ENCODE data around the gene GGCX. TPM values are rescaled to one million over a fixed set of nuclear protein-coding genes. Genes with fewer than 3 reads are reported as not detected.
A peak's percentile ranks its signal among the peaks of the same experiment; 100 is the strongest.

The GGCX gene
- total and polyA plus RNA-seq, 9 of the 15 experiments (the other 6 are each of a cell fraction or from before 2014, with no cell fraction given) = 14.4 to 47.1 (median 28.1) TPM

DNA sequence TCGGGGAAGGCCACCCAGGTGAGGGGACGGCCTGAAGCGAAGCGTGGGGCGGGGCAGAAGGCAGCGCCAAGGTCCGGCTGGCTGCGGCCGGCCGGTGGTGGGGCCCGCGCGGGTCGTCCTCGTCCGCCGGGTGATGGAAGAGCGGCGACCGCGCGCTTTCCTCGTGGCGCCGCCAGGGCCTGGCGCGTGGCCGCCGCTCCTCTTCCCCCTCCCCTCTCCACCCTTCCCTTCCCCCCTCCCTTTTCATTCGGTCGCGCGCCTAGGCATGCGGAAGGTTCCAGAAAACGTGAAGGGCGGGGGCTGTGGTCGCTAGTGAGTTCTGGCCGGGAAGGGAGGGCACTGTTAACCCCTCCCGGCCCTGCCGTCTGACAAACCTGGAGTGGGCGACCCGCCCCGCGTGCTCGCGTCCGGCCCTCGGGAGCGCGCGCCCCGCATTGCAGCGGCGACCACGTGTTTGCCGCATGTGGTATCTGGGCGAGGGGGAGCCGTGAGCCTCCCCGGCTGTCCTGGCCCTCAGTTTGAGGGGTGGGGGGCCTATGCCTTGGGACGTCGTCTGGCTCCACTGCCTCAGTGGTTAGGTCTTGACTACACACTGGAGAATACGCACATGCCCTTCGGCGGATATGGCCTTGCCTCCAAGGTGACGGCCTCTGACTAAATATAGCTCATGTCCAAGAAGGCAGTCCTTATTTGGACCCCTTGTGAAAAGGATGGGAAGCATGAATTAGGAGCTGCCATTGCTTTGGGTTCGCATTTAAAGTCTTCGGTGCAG is 21.7 kb downstream of the GGCX start (continued):
- TF ChIP-seq ZNF274 (IDR thresholded peaks at IDR 0.05; ENCODE audit: borderline replicate concordance, low read depth, low read length) (0 out of 2 replicates have a peak, but pooled peaks have one; percentile 15), GTF2A2 (tag; IDR thresholded peaks at IDR 0.05) (peak; percentile 91), BRCA1 (IDR thresholded peaks at IDR 0.05) (no peak), BRCA1 (CRISPR knock-in tag; IDR thresholded peaks at IDR 0.05) (0 out of 2 replicates have a peak, but pooled peaks have one; percentile 83), ZNF431 (CRISPR knock-in tag; IDR thresholded peaks at IDR 0.05) (peak; percentile 46; the same call in 1 of the 2 replicates), RBM22 (IDR thresholded peaks at IDR 0.05; ENCODE audit: low read depth, low read length, poor library complexity, severe bottlenecking) (peak; percentile 99), ZNF830 (CRISPR knock-in tag; IDR thresholded peaks at IDR 0.05) (no peak), EP400 (IDR thresholded peaks at IDR 0.05) (peak; percentile 96), HDGF (IDR thresholded peaks at IDR 0.05) (0 out of 2 replicates have a peak, but pooled peaks have one; percentile 21), KAT7 (CRISPR knock-in tag; IDR thresholded peaks at IDR 0.05; ENCODE audit: borderline replicate concordance) (peak; percentile 81), GTF2E2 (tag; IDR thresholded peaks at IDR 0.05) (peak; percentile 60; the same call in 1 of the 2 replicates)
- TF ChIP-seq, protein P1, sequence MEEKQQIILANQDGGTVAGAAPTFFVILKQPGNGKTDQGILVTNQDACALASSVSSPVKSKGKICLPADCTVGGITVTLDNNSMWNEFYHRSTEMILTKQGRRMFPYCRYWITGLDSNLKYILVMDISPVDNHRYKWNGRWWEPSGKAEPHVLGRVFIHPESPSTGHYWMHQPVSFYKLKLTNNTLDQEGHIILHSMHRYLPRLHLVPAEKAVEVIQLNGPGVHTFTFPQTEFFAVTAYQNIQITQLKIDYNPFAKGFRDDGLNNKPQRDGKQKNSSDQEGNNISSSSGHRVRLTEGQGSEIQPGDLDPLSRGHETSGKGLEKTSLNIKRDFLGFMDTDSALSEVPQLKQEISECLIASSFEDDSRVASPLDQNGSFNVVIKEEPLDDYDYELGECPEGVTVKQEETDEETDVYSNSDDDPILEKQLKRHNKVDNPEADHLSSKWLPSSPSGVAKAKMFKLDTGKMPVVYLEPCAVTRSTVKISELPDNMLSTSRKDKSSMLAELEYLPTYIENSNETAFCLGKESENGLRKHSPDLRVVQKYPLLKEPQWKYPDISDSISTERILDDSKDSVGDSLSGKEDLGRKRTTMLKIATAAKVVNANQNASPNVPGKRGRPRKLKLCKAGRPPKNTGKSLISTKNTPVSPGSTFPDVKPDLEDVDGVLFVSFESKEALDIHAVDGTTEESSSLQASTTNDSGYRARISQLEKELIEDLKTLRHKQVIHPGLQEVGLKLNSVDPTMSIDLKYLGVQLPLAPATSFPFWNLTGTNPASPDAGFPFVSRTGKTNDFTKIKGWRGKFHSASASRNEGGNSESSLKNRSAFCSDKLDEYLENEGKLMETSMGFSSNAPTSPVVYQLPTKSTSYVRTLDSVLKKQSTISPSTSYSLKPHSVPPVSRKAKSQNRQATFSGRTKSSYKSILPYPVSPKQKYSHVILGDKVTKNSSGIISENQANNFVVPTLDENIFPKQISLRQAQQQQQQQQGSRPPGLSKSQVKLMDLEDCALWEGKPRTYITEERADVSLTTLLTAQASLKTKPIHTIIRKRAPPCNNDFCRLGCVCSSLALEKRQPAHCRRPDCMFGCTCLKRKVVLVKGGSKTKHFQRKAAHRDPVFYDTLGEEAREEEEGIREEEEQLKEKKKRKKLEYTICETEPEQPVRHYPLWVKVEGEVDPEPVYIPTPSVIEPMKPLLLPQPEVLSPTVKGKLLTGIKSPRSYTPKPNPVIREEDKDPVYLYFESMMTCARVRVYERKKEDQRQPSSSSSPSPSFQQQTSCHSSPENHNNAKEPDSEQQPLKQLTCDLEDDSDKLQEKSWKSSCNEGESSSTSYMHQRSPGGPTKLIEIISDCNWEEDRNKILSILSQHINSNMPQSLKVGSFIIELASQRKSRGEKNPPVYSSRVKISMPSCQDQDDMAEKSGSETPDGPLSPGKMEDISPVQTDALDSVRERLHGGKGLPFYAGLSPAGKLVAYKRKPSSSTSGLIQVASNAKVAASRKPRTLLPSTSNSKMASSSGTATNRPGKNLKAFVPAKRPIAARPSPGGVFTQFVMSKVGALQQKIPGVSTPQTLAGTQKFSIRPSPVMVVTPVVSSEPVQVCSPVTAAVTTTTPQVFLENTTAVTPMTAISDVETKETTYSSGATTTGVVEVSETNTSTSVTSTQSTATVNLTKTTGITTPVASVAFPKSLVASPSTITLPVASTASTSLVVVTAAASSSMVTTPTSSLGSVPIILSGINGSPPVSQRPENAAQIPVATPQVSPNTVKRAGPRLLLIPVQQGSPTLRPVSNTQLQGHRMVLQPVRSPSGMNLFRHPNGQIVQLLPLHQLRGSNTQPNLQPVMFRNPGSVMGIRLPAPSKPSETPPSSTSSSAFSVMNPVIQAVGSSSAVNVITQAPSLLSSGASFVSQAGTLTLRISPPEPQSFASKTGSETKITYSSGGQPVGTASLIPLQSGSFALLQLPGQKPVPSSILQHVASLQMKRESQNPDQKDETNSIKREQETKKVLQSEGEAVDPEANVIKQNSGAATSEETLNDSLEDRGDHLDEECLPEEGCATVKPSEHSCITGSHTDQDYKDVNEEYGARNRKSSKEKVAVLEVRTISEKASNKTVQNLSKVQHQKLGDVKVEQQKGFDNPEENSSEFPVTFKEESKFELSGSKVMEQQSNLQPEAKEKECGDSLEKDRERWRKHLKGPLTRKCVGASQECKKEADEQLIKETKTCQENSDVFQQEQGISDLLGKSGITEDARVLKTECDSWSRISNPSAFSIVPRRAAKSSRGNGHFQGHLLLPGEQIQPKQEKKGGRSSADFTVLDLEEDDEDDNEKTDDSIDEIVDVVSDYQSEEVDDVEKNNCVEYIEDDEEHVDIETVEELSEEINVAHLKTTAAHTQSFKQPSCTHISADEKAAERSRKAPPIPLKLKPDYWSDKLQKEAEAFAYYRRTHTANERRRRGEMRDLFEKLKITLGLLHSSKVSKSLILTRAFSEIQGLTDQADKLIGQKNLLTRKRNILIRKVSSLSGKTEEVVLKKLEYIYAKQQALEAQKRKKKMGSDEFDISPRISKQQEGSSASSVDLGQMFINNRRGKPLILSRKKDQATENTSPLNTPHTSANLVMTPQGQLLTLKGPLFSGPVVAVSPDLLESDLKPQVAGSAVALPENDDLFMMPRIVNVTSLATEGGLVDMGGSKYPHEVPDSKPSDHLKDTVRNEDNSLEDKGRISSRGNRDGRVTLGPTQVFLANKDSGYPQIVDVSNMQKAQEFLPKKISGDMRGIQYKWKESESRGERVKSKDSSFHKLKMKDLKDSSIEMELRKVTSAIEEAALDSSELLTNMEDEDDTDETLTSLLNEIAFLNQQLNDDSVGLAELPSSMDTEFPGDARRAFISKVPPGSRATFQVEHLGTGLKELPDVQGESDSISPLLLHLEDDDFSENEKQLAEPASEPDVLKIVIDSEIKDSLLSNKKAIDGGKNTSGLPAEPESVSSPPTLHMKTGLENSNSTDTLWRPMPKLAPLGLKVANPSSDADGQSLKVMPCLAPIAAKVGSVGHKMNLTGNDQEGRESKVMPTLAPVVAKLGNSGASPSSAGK (IDR thresholded peaks at IDR 0.05) = peak; percentile 83
- TF ChIP-seq, protein P2, sequence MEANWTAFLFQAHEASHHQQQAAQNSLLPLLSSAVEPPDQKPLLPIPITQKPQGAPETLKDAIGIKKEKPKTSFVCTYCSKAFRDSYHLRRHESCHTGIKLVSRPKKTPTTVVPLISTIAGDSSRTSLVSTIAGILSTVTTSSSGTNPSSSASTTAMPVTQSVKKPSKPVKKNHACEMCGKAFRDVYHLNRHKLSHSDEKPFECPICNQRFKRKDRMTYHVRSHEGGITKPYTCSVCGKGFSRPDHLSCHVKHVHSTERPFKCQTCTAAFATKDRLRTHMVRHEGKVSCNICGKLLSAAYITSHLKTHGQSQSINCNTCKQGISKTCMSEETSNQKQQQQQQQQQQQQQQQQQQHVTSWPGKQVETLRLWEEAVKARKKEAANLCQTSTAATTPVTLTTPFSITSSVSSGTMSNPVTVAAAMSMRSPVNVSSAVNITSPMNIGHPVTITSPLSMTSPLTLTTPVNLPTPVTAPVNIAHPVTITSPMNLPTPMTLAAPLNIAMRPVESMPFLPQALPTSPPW (CRISPR knock-in tag; IDR thresholded peaks at IDR 0.05) = peak; percentile 93

Measured in K562 (cell line).